ENCODE results near the gene ELMO1. TPM values are rescaled to one million over a fixed set of nuclear protein-coding genes. Genes with fewer than 3 reads are reported as not detected.

The ELMO1 gene
- total RNA-seq, 1 experiment from 2014 or later = 7.8 TPM

- Histone ChIP-seq H2BK15ac (ENCODE audit: low read depth, low read length) (no peak overlapping the region), H3K79me2 (ENCODE audit: insufficient read depth, low read length) (no peaks in the 10 kb centered on the region), H4K20me1 (ENCODE audit: control insufficient read depth, insufficient read depth, insufficient read length) (no peaks in the 10 kb centered on the region), H4K5ac (ENCODE audit: insufficient read length, low read depth, low read length) (no peak overlapping the region), H2BK120ac (ENCODE audit: low read depth, low read length, poor library complexity, severe bottlenecking) (no peak overlapping the region), H4K91ac (ENCODE audit: insufficient read length, low read depth, low read length) (no peak overlapping the region), H2AK5ac (ENCODE audit: insufficient read length, low read length) (no peak overlapping the region), H3K9me3 (ENCODE audit: control insufficient read depth, low read depth, low read length) (no peaks in the 10 kb centered on the region), H3K27me3 (ENCODE audit: insufficient read depth, low read length) (no peaks in the 10 kb centered on the region), H4K8ac (replicated peaks; ENCODE audit: insufficient read length, low read depth, low read length) (no peak overlapping the region), H2BK20ac (ENCODE audit: low read depth, low read length, poor library complexity, severe bottlenecking) (no peak overlapping the region), H2AFZ (ENCODE audit: low read length) (no peak overlapping the region), H3K18ac (ENCODE audit: insufficient read length, low read depth, low read length) (no peak overlapping the region), H3K9ac (ENCODE audit: extremely low read depth, insufficient read length, low read length) (no peak overlapping the region), H2BK5ac (ENCODE audit: insufficient read length, low read length) (no peak overlapping the region), H3K4me2 (ENCODE audit: insufficient read depth, insufficient read length, low read length) (no peak overlapping the region), H3K14ac (ENCODE audit: insufficient read depth, low read length) (no peak overlapping the region), H2BK12ac (ENCODE audit: insufficient read length, low read depth, low read length) (no peak overlapping the region), H3K23ac (ENCODE audit: insufficient read length, low read depth, low read length) (no peak overlapping the region), H3K56ac (ENCODE audit: insufficient read length, low read depth, low read length) (no peak overlapping the region), H3K4me1 (ENCODE audit: insufficient read depth, low read length) (no peaks in the 10 kb centered on the region), H3T11ph (ENCODE audit: low read length) (no peak overlapping the region), H3K27ac (ENCODE audit: insufficient read length, low read depth, low read length) (no peak overlapping the region), H3K4ac (ENCODE audit: low read depth, low read length) (no peak overlapping the region), H3K79me1 (ENCODE audit: insufficient read depth, low read depth, low read length, poor library complexity, severe bottlenecking) (no peaks in the 10 kb centered on the region), H3K23me2 (ENCODE audit: insufficient read length, low read depth, low read length, poor library complexity, severe bottlenecking) (no peaks in the 10 kb centered on the region)
- H3K27ac Mint-ChIP-seq = no peak overlapping the region; a peak in 1 of 7 replicates
- no peaks in the 10 kb centered on the region; the same call in 1 of the 2 replicates for H3K27me3 Mint-ChIP-seq (ENCODE audit: low read depth)
- H3K36me3 Mint-ChIP-seq (ENCODE audit: insufficient read depth in 1 of 3, low read depth in 3 of 3) = no peaks in the 10 kb centered on the region; a peak in 1 of 7 replicates
- TF ChIP-seq CTCF (conservative IDR thresholded peaks at IDR 0.05) = no peak
- no peak for DNase-seq
- no peaks in the 10 kb centered on the region for H3K4me1 Mint-ChIP-seq
- no peak overlapping the region for H3K4me3 Mint-ChIP-seq
- no peaks in the 10 kb centered on the region for H3K9me3 Mint-ChIP-seq
Observed at GRCh38 chr7:36916619-36917018, 532.0 kb downstream of the ELMO1 start.
